H1 (cell line): ENCODE results near the gene FBXL17.

Experiments used
- EGR1 ChIP-seq: IDR thresholded peaks from 2 replicates; pipeline ENCODE4 v1.6.1; 2011; ENCODE audit warnings: low read depth, low read length, borderline replicate concordance
- EP300 ChIP-seq, 2 experiments: IDR thresholded peaks; 1 replicate in 1 of 2; 2 replicates in 1 of 2; pipeline ENCODE4 v1.6.1; 2011 to 2012; ENCODE audit warnings: low read depth in 2 of 2, low read length in 2 of 2, mild to moderate bottlenecking in 2 of 2, borderline replicate concordance in 1 of 2, inconsistent platforms in 1 of 2, moderate library complexity in 1 of 2
- TBP ChIP-seq: IDR thresholded peaks from 2 replicates; pipeline ENCODE4 v1.6.1; 2011; ENCODE audit warnings: low read depth, low read length, improper control_type of control experiment
- TEAD4 ChIP-seq: IDR thresholded peaks from 2 replicates; pipeline ENCODE4 v1.6.1; 2012; ENCODE audit warnings: low read depth, low read length, inconsistent platforms, mixed read lengths
- TF ChIP-seq, protein P1 (sequence below), 3 experiments: IDR thresholded peaks; 1 replicate in 2 of 3; 2 replicates in 1 of 3; pipeline versions ENCODE4 v1.5.1 to v1.6.1; 2011; ENCODE audit warnings: low read length in 3 of 3, mild to moderate bottlenecking in 3 of 3, inconsistent platforms in 2 of 3, low read depth in 1 of 3, moderate library complexity in 1 of 3; ENCODE audit not compliant: insufficient read depth in 1 of 3; ENCODE audit errors: control extremely low read depth in 1 of 3
- TF ChIP-seq, protein P2 (sequence below): IDR thresholded peaks from 2 replicates; pipeline ENCODE4 v1.6.1; 2012; ENCODE audit warnings: inconsistent platforms

DNA sequence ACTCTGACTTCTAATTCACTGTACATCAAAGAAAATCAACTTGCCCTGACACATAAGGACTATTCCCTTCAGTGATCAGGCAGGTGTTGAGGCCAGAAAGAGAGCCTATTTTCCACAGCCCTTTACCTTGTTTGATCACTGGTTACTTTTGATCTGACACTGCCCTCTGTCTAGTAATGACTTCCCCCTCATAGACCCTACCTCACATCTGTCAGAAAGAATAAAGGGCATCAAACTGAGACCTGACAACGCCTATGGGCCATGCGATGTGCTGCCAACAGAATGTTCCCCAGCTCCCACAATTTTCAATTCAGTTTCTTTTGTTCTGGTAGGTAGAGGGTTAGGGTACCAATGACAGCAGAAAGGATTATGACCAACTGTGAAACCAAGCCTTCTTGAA, 47.7 kb downstream of the FBXL17 start:
- TF ChIP-seq TBP (no peak), EP300 (IDR thresholded peaks at IDR 0.05; ENCODE audit: borderline replicate concordance in 1 of 2, low read depth in 2 of 2, low read length in 2 of 2) (no peak), TEAD4 (no peak), EGR1 (no peak)
- TF ChIP-seq, protein P1, sequence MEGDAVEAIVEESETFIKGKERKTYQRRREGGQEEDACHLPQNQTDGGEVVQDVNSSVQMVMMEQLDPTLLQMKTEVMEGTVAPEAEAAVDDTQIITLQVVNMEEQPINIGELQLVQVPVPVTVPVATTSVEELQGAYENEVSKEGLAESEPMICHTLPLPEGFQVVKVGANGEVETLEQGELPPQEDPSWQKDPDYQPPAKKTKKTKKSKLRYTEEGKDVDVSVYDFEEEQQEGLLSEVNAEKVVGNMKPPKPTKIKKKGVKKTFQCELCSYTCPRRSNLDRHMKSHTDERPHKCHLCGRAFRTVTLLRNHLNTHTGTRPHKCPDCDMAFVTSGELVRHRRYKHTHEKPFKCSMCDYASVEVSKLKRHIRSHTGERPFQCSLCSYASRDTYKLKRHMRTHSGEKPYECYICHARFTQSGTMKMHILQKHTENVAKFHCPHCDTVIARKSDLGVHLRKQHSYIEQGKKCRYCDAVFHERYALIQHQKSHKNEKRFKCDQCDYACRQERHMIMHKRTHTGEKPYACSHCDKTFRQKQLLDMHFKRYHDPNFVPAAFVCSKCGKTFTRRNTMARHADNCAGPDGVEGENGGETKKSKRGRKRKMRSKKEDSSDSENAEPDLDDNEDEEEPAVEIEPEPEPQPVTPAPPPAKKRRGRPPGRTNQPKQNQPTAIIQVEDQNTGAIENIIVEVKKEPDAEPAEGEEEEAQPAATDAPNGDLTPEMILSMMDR (IDR thresholded peaks at IDR 0.05; ENCODE audit: control extremely low read depth in 1 of 3, insufficient read depth in 1 of 3, low read depth in 1 of 3, low read length in 3 of 3) = no peak
- TF ChIP-seq, protein P2, sequence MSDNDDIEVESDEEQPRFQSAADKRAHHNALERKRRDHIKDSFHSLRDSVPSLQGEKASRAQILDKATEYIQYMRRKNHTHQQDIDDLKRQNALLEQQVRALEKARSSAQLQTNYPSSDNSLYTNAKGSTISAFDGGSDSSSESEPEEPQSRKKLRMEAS = no peak
